Hepatocyte (in vitro differentiated cells): ENCODE measurements around the gene HEYL. TPM values are rescaled to one million over a fixed set of nuclear protein-coding genes. Genes with fewer than 3 reads are reported as not detected.

Source experiments
- DNase-seq: peaks from one replicate; pipeline ENCODE4 v3.0.0-alpha.2; 2016; ENCODE audit warnings: low spot score
- H2AFZ ChIP-seq: fragments of 200-600 bp; sonication (generic); 2 replicates; pipeline ENCODE4 v1.6.0; 2016; ENCODE audit warnings: antibody characterized with exemption, mild to moderate bottlenecking
- H3K27ac ChIP-seq: fragments of 200-600 bp; sonication (generic); 2 replicates; pipeline ENCODE4 v1.5.1; 2016; ENCODE audit warnings: mild to moderate bottlenecking
- H3K27me3 ChIP-seq: fragments of 200-600 bp; sonication (generic); 2 replicates; pipeline ENCODE4 v1.6.1; 2016
- H3K36me3 ChIP-seq: fragments of 200-600 bp; sonication (generic); replicated peaks from 2 replicates; pipeline ENCODE4 v1.5.1; 2016; ENCODE audit warnings: low read depth; ENCODE audit not compliant: insufficient read depth
- H3K4me1 ChIP-seq: fragments of 200-600 bp; sonication (generic); 2 replicates; pipeline ENCODE4 v1.5.1; 2016; ENCODE audit warnings: mild to moderate bottlenecking, moderate library complexity; ENCODE audit not compliant: insufficient read depth
- H3K4me2 ChIP-seq: fragments of 200-600 bp; sonication (generic); 2 replicates; pipeline ENCODE4 v1.6.0; 2016
- H3K4me3 ChIP-seq: fragments of 200-600 bp; sonication (generic); 2 replicates; pipeline ENCODE4 v1.5.1; 2016; ENCODE audit warnings: mild to moderate bottlenecking
- H3K79me2 ChIP-seq: fragments of 200-600 bp; sonication (generic); 2 replicates; pipeline ENCODE4 v1.6.0; 2017; ENCODE audit warnings: mild to moderate bottlenecking
- H3K9me2 ChIP-seq: fragments of 200-600 bp; sonication (generic); replicated peaks from 2 replicates; pipeline ENCODE4 v1.6.0; 2017; ENCODE audit warnings: mild to moderate bottlenecking; ENCODE audit not compliant: insufficient read depth
- H3K9me3 ChIP-seq: fragments of 200-600 bp; sonication (generic); 2 replicates; pipeline ENCODE4 v1.5.1; 2016; ENCODE audit warnings: low read depth, mild to moderate bottlenecking
- H4K20me1 ChIP-seq: fragments of 200-600 bp; sonication (generic); 2 replicates; pipeline ENCODE4 v1.6.0; 2016; ENCODE audit warnings: mild to moderate bottlenecking; ENCODE audit not compliant: insufficient read depth, poor library complexity, severe bottlenecking
- EZH2 ChIP-seq: fragments of 200-600 bp; sonication (generic); IDR thresholded peaks from 2 replicates; pipeline ENCODE4 v1.6.1; 2016; ENCODE audit warnings: antibody characterized with exemption, mild to moderate bottlenecking, borderline replicate concordance
- EZH2phosphoT487 ChIP-seq: fragments of 200-600 bp; sonication (generic); IDR thresholded peaks from one replicate; pipeline ENCODE4 v1.6.1; 2018; ENCODE audit warnings: antibody characterized with exemption, mild to moderate bottlenecking, low read depth, moderate library complexity; ENCODE audit not compliant: unreplicated experiment, severe bottlenecking
- WGBS: methylation state at CpG from one replicate; pipeline ENCODE4 v1.1.6; 2016; ENCODE audit warnings: low lambda C conversion rate; ENCODE audit errors: missing lambda C conversion rate; 5-methylcytosine and 5-hydroxymethylcytosine counted together
- polyA plus RNA-seq: library from polyadenylated mRNA; unstranded; fragments of >200 nt; fragmentation: Nextera tagmentation; extraction: Ambion mirVana; gene quantifications from 2 replicates; pipeline ENCODE4 v1.2.1, GENCODE V29; 2016
- total RNA-seq: library from RNA; depleted of rRNA; stranded (reverse); fragments of >200 nt; gene quantifications from 2 replicates; pipeline ENCODE4 v1.2.3, GENCODE V29; 2014
- TF ChIP-seq, protein P1 (sequence below): fragments of 200-600 bp; sonication (generic); IDR thresholded peaks from 2 replicates; pipeline ENCODE4 v1.5.1; 2016; ENCODE audit warnings: antibody characterized with exemption, mild to moderate bottlenecking; ENCODE audit not compliant: poor library complexity

HEYL gene
- total and polyA plus RNA-seq, 2 experiments from 2014 or later = 10.9 to 24.8 TPM

DNA sequence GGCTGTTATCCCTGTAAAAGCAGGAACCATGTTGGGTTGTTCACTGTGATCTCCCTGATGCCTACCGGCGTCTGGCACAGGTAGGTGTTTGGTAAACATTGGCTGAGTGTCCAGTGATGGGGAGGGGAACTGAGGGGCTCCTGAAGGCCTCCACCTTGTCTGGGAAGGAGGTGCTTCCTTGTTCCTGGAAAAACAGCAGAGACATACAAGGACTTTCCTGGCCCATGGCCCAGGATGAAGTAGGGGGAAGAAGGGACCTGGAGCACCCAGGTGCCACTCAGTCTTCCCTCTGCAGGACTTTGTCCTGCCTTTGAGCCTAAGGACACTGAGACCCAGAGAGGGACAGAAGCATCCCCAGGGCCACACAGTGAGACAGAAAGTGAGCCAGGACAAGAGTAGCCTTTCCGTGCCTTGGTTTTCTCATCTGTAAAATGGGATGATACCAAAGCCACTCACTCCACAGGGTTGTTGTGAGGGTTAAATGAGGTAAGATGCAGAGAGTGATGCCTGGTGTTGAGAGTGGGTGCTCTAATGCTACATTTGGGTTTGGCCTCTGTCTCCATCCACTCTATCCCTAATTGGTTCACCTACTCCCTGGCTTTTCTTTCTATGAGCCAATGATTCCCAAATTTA lies 6.1 kb upstream of the HEYL start:
- no peaks in the 10 kb centered on the region for H3K36me3 ChIP-seq
- no peak overlapping the region for H3K4me3 ChIP-seq
- H4K20me1 ChIP-seq = no peaks in the 10 kb centered on the region
- no peaks in the 10 kb centered on the region for H3K79me2 ChIP-seq
- no peaks in the 10 kb centered on the region for H3K9me3 ChIP-seq
- H2AFZ ChIP-seq = no peak overlapping the region
- no peaks in the 10 kb centered on the region for H3K27me3 ChIP-seq
- H3K9me2 ChIP-seq = no peaks in the 10 kb centered on the region
- DNase-seq = no peak
- 71% methylated on average over 3 of the region's 3 CpGs for WGBS
- H3K4me1 ChIP-seq = peaks cover 15% of the 10 kb centered on the region
- TF ChIP-seq EZH2 = no peak
- TF ChIP-seq, protein P1, sequence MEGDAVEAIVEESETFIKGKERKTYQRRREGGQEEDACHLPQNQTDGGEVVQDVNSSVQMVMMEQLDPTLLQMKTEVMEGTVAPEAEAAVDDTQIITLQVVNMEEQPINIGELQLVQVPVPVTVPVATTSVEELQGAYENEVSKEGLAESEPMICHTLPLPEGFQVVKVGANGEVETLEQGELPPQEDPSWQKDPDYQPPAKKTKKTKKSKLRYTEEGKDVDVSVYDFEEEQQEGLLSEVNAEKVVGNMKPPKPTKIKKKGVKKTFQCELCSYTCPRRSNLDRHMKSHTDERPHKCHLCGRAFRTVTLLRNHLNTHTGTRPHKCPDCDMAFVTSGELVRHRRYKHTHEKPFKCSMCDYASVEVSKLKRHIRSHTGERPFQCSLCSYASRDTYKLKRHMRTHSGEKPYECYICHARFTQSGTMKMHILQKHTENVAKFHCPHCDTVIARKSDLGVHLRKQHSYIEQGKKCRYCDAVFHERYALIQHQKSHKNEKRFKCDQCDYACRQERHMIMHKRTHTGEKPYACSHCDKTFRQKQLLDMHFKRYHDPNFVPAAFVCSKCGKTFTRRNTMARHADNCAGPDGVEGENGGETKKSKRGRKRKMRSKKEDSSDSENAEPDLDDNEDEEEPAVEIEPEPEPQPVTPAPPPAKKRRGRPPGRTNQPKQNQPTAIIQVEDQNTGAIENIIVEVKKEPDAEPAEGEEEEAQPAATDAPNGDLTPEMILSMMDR = no peak
- no peak for TF ChIP-seq EZH2phosphoT487
- no peak overlapping the region for H3K27ac ChIP-seq
- H3K4me2 ChIP-seq = no peak overlapping the region

DNA sequence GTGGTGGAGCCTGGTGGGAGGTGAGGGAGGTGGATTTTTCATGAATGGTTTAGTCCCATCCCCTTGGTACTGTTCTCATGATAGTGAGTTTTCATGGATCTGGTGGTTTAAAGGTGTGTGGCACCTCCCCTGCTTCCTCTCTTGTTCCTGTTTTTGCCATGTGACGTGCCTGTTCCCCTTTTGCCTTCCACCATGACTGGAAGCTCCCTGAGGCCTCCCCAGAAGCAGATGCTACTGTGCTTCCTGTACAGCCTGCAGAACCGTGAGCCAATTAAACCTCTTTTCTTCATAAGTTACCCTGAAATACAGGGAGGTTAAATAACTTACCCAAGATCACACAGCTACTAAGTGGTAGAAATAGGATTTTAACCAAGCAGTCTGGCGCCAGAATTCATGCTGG lies 4.3 kb upstream of the HEYL start:
- no peak overlapping the region for H2AFZ ChIP-seq
- peaks cover 15% of the 10 kb centered on the region for H3K27me3 ChIP-seq
- peaks cover under 1% of the 10 kb centered on the region for H3K79me2 ChIP-seq
- no peak overlapping the region for H3K27ac ChIP-seq
- TF ChIP-seq EZH2 (no peak), EZH2phosphoT487 (no peak)
- TF ChIP-seq, protein P1 = no peak
- WGBS = 93% methylated on average over 3 of the region's 3 CpGs
- no peak overlapping the region for H3K4me3 ChIP-seq
- H4K20me1 ChIP-seq = no peaks in the 10 kb centered on the region
- no peaks in the 10 kb centered on the region for H3K9me3 ChIP-seq
- H3K9me2 ChIP-seq = no peaks in the 10 kb centered on the region
- peaks cover 15% of the 10 kb centered on the region for H3K4me1 ChIP-seq
- no peaks in the 10 kb centered on the region for H3K36me3 ChIP-seq
- DNase-seq = no peak
- no peak overlapping the region for H3K4me2 ChIP-seq

DNA sequence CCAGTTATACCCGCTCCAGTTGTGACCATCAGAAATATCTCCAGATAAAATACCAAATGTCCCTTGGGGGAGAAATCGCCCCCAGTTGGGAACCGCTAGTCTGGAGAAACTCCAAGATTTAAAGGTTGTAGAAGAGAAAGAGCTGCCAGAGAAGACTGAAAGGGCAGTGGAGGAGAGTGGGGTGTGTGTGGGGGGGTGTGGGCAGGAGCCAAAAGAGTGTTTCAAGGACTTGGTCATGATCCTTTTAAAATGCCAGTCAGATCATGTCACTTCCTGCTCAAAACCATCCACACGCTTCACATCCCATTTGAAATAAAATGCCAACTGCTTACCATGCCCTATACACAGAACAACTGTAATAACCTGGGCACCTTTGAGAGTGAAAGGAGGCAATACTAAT lies 3.4 kb upstream of the HEYL start:
- Histone ChIP-seq H3K36me3 (no peaks in the 10 kb centered on the region), H4K20me1 (no peaks in the 10 kb centered on the region), H3K9me3 (no peaks in the 10 kb centered on the region), H3K4me1 (peaks cover 15% of the 10 kb centered on the region), H3K4me3 (no peak overlapping the region), H3K79me2 (peaks cover 3% of the 10 kb centered on the region), H3K27me3 (peaks cover 24% of the 10 kb centered on the region), H3K27ac (no peak overlapping the region), H3K9me2 (no peaks in the 10 kb centered on the region), H3K4me2 (no peak overlapping the region), H2AFZ (no peak overlapping the region)
- TF ChIP-seq EZH2 (no peak), EZH2phosphoT487 (no peak)
- TF ChIP-seq, protein P1 = no peak
- no peak for DNase-seq
- WGBS = 79% methylated on average over 4 of the region's 4 CpGs
